ENCODE data around the gene SERPINB2. TPM values are rescaled to one million over a fixed set of nuclear protein-coding genes. Genes with fewer than 3 reads are reported as not detected.

The SERPINB2 gene
- total and polyA plus RNA-seq, 2 donors (not counting 1 experiment from before 2014, with no cell fraction given), result 0.25 to 1.4 TPM

GRCh38 chr18:63903851-63904570, 16.5 kb downstream of the SERPINB2 start:
- TF ChIP-seq, protein P1, sequence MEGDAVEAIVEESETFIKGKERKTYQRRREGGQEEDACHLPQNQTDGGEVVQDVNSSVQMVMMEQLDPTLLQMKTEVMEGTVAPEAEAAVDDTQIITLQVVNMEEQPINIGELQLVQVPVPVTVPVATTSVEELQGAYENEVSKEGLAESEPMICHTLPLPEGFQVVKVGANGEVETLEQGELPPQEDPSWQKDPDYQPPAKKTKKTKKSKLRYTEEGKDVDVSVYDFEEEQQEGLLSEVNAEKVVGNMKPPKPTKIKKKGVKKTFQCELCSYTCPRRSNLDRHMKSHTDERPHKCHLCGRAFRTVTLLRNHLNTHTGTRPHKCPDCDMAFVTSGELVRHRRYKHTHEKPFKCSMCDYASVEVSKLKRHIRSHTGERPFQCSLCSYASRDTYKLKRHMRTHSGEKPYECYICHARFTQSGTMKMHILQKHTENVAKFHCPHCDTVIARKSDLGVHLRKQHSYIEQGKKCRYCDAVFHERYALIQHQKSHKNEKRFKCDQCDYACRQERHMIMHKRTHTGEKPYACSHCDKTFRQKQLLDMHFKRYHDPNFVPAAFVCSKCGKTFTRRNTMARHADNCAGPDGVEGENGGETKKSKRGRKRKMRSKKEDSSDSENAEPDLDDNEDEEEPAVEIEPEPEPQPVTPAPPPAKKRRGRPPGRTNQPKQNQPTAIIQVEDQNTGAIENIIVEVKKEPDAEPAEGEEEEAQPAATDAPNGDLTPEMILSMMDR (IDR thresholded peaks at IDR 0.05), result no peak
- no peak for TF ChIP-seq EZH2 (IDR thresholded peaks at IDR 0.05; ENCODE audit: borderline replicate concordance, insufficient read depth, low read depth, low read length, poor library complexity, severe bottlenecking)
- no peak overlapping the region for H3K4me2 ChIP-seq (replicated peaks; ENCODE audit: low read depth, low read length, poor library complexity, severe bottlenecking)
- Mint-ChIP-seq H3K27ac (no peak overlapping the region), H3K27me3 (peaks cover 7% of the 10 kb centered on the region), H3K4me1 (peaks cover 6% of the 10 kb centered on the region), H3K4me3 (no peak overlapping the region), H3K9me3 (ENCODE audit: insufficient read depth) (no peaks in the 10 kb centered on the region)
- DNase-seq (no peak), ATAC-seq (ENCODE audit: low read depth) (no peak)
- ChIA-PET CTCF (interaction anchor here (1.4 kb wide), 1 partner anchor 32 kb away, joined by 3 read pairs; no protein-coding TSS in a partner anchor), POLR2A (no interaction called here)
- H2AFZ ChIP-seq (ENCODE audit: insufficient read depth, low read depth, low read length, poor library complexity, severe bottlenecking), result no peak overlapping the region
- no peaks in the 10 kb centered on the region for H3K79me2 ChIP-seq (ENCODE audit: control insufficient read depth, insufficient read depth, low read length)
- H3K9ac ChIP-seq (ENCODE audit: low read length), result no peak overlapping the region
- H3K9me3 ChIP-seq (ENCODE audit: control extremely low read depth in 1 of 3, control insufficient read depth in 2 of 3, insufficient read depth in 1 of 3, low read length in 2 of 3), result no peaks in the 10 kb centered on the region
- no CpG with 5 or more reads among the region's 1 CpG for WGBS (ENCODE audit: insufficient coverage)
- H3K27ac ChIP-seq (ENCODE audit: low read length in 2 of 2), result no peak overlapping the region
- intact Hi-C loops (cut with micrococcal nuclease), result no loop called here
- H3K4me1 ChIP-seq (ENCODE audit: control insufficient read depth in 2 of 2, insufficient read depth in 2 of 2, low read length in 2 of 2), result no peaks in the 10 kb centered on the region
- H4K20me1 ChIP-seq (ENCODE audit: control insufficient read depth, insufficient read depth, low read length, poor library complexity, severe bottlenecking), result no peaks in the 10 kb centered on the region
- no peaks in the 10 kb centered on the region for H3K36me3 ChIP-seq (replicated peaks in 1 of 2; ENCODE audit: control extremely low read depth in 1 of 2, control insufficient read depth in 1 of 2, extremely low read depth in 1 of 2, insufficient read depth in 2 of 2, low read length in 1 of 2)
- no peak overlapping the region for H3K4me3 ChIP-seq (ENCODE audit: control extremely low read depth in 1 of 5, extremely low read depth in 1 of 5, insufficient read depth in 1 of 5, low read depth in 2 of 5, low read length in 4 of 5)
- H3K27me3 ChIP-seq (replicated peaks in 1 of 4; ENCODE audit: control extremely low read depth in 1 of 4, control insufficient read depth in 3 of 4, insufficient read depth in 4 of 4, low read length in 3 of 4), result no peaks in the 10 kb centered on the region

DNA sequence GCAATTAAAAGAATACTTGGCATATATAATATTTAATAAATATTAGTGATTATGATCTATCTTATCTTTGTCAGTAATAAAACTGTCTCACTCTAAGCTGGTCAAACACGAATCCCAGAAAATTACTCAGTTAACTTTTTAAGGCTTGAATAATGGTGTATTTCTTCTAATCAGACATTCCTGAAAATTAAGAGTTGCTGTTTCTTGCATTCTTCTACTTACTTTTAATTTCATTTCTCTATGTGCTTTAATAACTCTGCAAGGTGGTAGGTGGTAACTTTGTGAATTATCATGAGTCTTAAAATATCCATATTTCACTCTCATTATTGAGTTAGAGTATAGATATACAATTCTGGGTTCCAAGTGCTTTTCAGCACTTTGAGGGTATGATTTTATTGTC, 17.2 kb downstream of the SERPINB2 start:
- DNase-seq, result no peak
- Mint-ChIP-seq H3K9me3 (ENCODE audit: insufficient read depth) (no peaks in the 10 kb centered on the region), H3K27ac (no peak overlapping the region), H3K27me3 (peaks cover 7% of the 10 kb centered on the region), H3K4me1 (peaks cover 6% of the 10 kb centered on the region), H3K4me3 (no peak overlapping the region)
- TF ChIP-seq EZH2 (IDR thresholded peaks at IDR 0.05; ENCODE audit: borderline replicate concordance, insufficient read depth, low read depth, low read length, poor library complexity, severe bottlenecking), result no peak
- TF ChIP-seq, protein P1 (IDR thresholded peaks at IDR 0.05), result no peak
- Histone ChIP-seq H4K20me1 (ENCODE audit: control insufficient read depth, insufficient read depth, low read length, poor library complexity, severe bottlenecking) (no peaks in the 10 kb centered on the region), H3K9ac (ENCODE audit: low read length) (no peak overlapping the region), H3K4me1 (ENCODE audit: control insufficient read depth in 2 of 2, insufficient read depth in 2 of 2, low read length in 2 of 2) (no peaks in the 10 kb centered on the region), H2AFZ (ENCODE audit: insufficient read depth, low read depth, low read length, poor library complexity, severe bottlenecking) (no peak overlapping the region), H3K27me3 (replicated peaks in 1 of 4; ENCODE audit: control extremely low read depth in 1 of 4, control insufficient read depth in 3 of 4, insufficient read depth in 4 of 4, low read length in 3 of 4) (no peaks in the 10 kb centered on the region), H3K9me3 (ENCODE audit: control extremely low read depth in 1 of 3, control insufficient read depth in 2 of 3, insufficient read depth in 1 of 3, low read length in 2 of 3) (no peaks in the 10 kb centered on the region), H3K27ac (ENCODE audit: low read length in 2 of 2) (no peak overlapping the region), H3K36me3 (replicated peaks in 1 of 2; ENCODE audit: control extremely low read depth in 1 of 2, control insufficient read depth in 1 of 2, extremely low read depth in 1 of 2, insufficient read depth in 2 of 2, low read length in 1 of 2) (no peaks in the 10 kb centered on the region), H3K4me2 (replicated peaks; ENCODE audit: low read depth, low read length, poor library complexity, severe bottlenecking) (no peak overlapping the region), H3K79me2 (ENCODE audit: control insufficient read depth, insufficient read depth, low read length) (no peaks in the 10 kb centered on the region), H3K4me3 (ENCODE audit: control extremely low read depth in 1 of 5, extremely low read depth in 1 of 5, insufficient read depth in 1 of 5, low read depth in 2 of 5, low read length in 4 of 5) (no peak overlapping the region)
- ChIA-PET POLR2A (no interaction called here), CTCF (interaction anchor here (1.4 kb wide), 1 partner anchor 32 kb away, joined by 3 read pairs; no protein-coding TSS in a partner anchor)
- no CpG with 5 or more reads among the region's 1 CpG for WGBS (ENCODE audit: insufficient coverage)
- ATAC-seq (ENCODE audit: low read depth), result no peak
- intact Hi-C loops (cut with micrococcal nuclease), result no loop called here
